Thyroid gland (tissue), 4 donors: ENCODE results near the gene CCDC178. TPM values are rescaled to one million over a fixed set of nuclear protein-coding genes. Genes with fewer than 3 reads are reported as not detected.
"Not testable (repeated sequence)": the region's sequence is repeated elsewhere in the genome, so short reads cannot be mapped to it uniquely, and the experiment has no call there.

Experiments
- DNase-seq, 2 donors: peaks; one replicate each; pipeline ENCODE4 v3.0.0-alpha.2; 2019
- H3K27ac ChIP-seq, 3 donors: fragments of 200-600 bp; sonication (generic); 1 replicate in 2 of 3; 2 replicates in 1 of 3; pipeline ENCODE4 v1.5.1; 2016 to 2019; ENCODE audit warnings: mild to moderate bottlenecking in 1 of 3, moderate library complexity in 1 of 3
- H3K27me3 ChIP-seq: fragments of 200-600 bp; sonication (generic); one replicate; pipeline ENCODE4 v1.5.1; 2019
- H3K36me3 ChIP-seq, 2 donors: fragments of 200-600 bp; sonication (generic); one replicate each; pipeline ENCODE4 v1.5.1; 2016 to 2019
- H3K4me1 ChIP-seq, 2 donors: fragments of 200-600 bp; sonication (generic); one replicate each; pipeline ENCODE4 v1.5.1; 2017 to 2019
- H3K4me3 ChIP-seq, 3 donors: fragments of 200-600 bp; sonication (generic); replicated peaks in 1 of 3; 1 replicate in 2 of 3; 2 replicates in 1 of 3; pipeline ENCODE4 v1.5.1; 2016; ENCODE audit warnings: mild to moderate bottlenecking in 1 of 3
- H3K9me3 ChIP-seq: fragments of 200-600 bp; sonication (generic); one replicate; pipeline ENCODE4 v1.5.1; 2017
- CTCF ChIP-seq, 6 experiments: fragments of 200-600 bp in 3 of 6; fragments of 450-650 bp in 3 of 6; sonication (generic) in 3 of 6; IDR thresholded peaks; one replicate each; pipeline ENCODE4 v1.5.1; 2016 to 2019; ENCODE audit warnings: antibody characterized with exemption in 6 of 6, mild to moderate bottlenecking in 2 of 6, inconsistent platforms in 1 of 6, moderate library complexity in 1 of 6
- POLR2A ChIP-seq, 2 donors: fragments of 450-650 bp; IDR thresholded peaks; one replicate each; pipeline ENCODE4 v1.6.1; 2017; ENCODE audit warnings: antibody characterized with exemption in 2 of 2, mild to moderate bottlenecking in 2 of 2, moderate library complexity in 1 of 2
- WGBS, 2 donors: methylation state at CpG; one replicate each; pipeline ENCODE4 v1.1.5; 2017; 5-methylcytosine and 5-hydroxymethylcytosine counted together
- intact Hi-C: fragments of 100-400 bp; cut with DNase I; formaldehyde crosslinking; loops from one replicate; pipeline ENCODE4 v1.15.1; 2023
- total RNA-seq, 4 donors: library from RNA; depleted of rRNA; stranded (reverse); fragments of >200 nt; gene quantifications; one replicate each; pipeline ENCODE4 v1.2.3, GENCODE V29; 2016

CCDC178 gene
- total RNA-seq, 4 donors from 2014 or later: 1.4 to 3.1 (median 1.7) TPM; not detected in 1

GRCh38 chr18:33369711-33370449 is 70.6 kb downstream of the CCDC178 start:
- 75 to 78% methylated on average over 8 of the region's 8 CpGs for WGBS, 2 donors
- no peaks in the 10 kb centered on the region for H3K27me3 ChIP-seq
- no peaks in the 10 kb centered on the region for H3K9me3 ChIP-seq
- no peaks in the 10 kb centered on the region for H3K36me3 ChIP-seq
- no peak for DNase-seq
- no peak for TF ChIP-seq POLR2A (IDR thresholded peaks at IDR 0.05)
- no peak for TF ChIP-seq CTCF (IDR thresholded peaks at IDR 0.05)
- intact Hi-C loops: no loop called here
- H3K4me1 ChIP-seq: no peaks in the 10 kb centered on the region
- no peak overlapping the region for H3K27ac ChIP-seq
- H3K4me3 ChIP-seq: no peak overlapping the region

GRCh38 chr18:33356735-33357134 is 83.8 kb downstream of the CCDC178 start:
- Histone ChIP-seq H3K36me3 (no peaks in the 10 kb centered on the region), H3K27ac (no peak overlapping the region), H3K4me3 (no peak overlapping the region), H3K9me3 (no peaks in the 10 kb centered on the region), H3K4me1 (no peaks in the 10 kb centered on the region), H3K27me3 (no peaks in the 10 kb centered on the region)
- 80 to 94% methylated on average over 1 of the region's 1 CpG for WGBS, 2 donors
- no peak for TF ChIP-seq POLR2A (IDR thresholded peaks at IDR 0.05)
- no peak for TF ChIP-seq CTCF (IDR thresholded peaks at IDR 0.05)
- intact Hi-C loops: no loop called here
- no peak for DNase-seq

GRCh38 chr18:33355756-33356155 is 84.8 kb downstream of the CCDC178 start:
- H3K27ac ChIP-seq: no peak overlapping the region
- H3K4me1 ChIP-seq: no peaks in the 10 kb centered on the region
- H3K4me3 ChIP-seq: no peak overlapping the region
- H3K27me3 ChIP-seq: no peaks in the 10 kb centered on the region
- intact Hi-C loops: no loop called here
- no peaks in the 10 kb centered on the region for H3K36me3 ChIP-seq
- no peak for TF ChIP-seq CTCF (IDR thresholded peaks at IDR 0.05)
- TF ChIP-seq POLR2A (IDR thresholded peaks at IDR 0.05): no peak
- WGBS, 2 donors: 62 to 67% methylated on average over 1 of the region's 1 CpG
- no peaks in the 10 kb centered on the region for H3K9me3 ChIP-seq
- DNase-seq: no peak

GRCh38 chr18:33355263-33355662 is 85.3 kb downstream of the CCDC178 start:
- no peak for TF ChIP-seq CTCF (IDR thresholded peaks at IDR 0.05)
- TF ChIP-seq POLR2A (IDR thresholded peaks at IDR 0.05): no peak
- no peaks in the 10 kb centered on the region for H3K4me1 ChIP-seq
- H3K36me3 ChIP-seq: no peaks in the 10 kb centered on the region
- no peak for DNase-seq
- intact Hi-C loops: no loop called here
- no peak overlapping the region for H3K27ac ChIP-seq
- 16 to 22% methylated on average over 1 of the region's 1 CpG for WGBS, 2 donors
- H3K4me3 ChIP-seq: no peak overlapping the region
- no peaks in the 10 kb centered on the region for H3K27me3 ChIP-seq
- no peaks in the 10 kb centered on the region for H3K9me3 ChIP-seq

- H3K9me3 ChIP-seq: no peaks in the 10 kb centered on the region
- H3K27me3 ChIP-seq: no peaks in the 10 kb centered on the region
- TF ChIP-seq POLR2A (IDR thresholded peaks at IDR 0.05) (no peak), CTCF (IDR thresholded peaks at IDR 0.05) (no peak)
- H3K36me3 ChIP-seq: no peaks in the 10 kb centered on the region
- no peak overlapping the region for H3K27ac ChIP-seq
- 79 to 80% methylated on average over 2 of the region's 2 CpGs for WGBS, 2 donors
- no peak overlapping the region for H3K4me3 ChIP-seq
- intact Hi-C loops: no loop called here
- DNase-seq: no peak
- no peaks in the 10 kb centered on the region for H3K4me1 ChIP-seq
These were observed 90.3 kb downstream of the CCDC178 start for GRCh38 chr18:33350256-33350655.

GRCh38 chr18:33339733-33340132 is 100.8 kb downstream of the CCDC178 start:
- 83 to 94% methylated on average over 2 of the region's 2 CpGs for WGBS, 2 donors
- H3K36me3 ChIP-seq, H3K27ac ChIP-seq, intact Hi-C loops, DNase-seq, H3K4me1 ChIP-seq, H3K27me3 ChIP-seq, H3K4me3 ChIP-seq, H3K9me3 ChIP-seq: not testable (repeated sequence)
